GM18909 (cell line): ENCODE measurements around the gene TNFRSF11A.

ENCODE experiments used
- ATAC-seq: cut with Tn5 transposase; IDR thresholded peaks from one replicate; pipeline ENCODE4 v1.9.1; 2021; ENCODE audit warnings: mild to moderate bottlenecking; ENCODE audit not compliant: unreplicated experiment, poor library complexity

The TNFRSF11A gene

GRCh38 chr18:62324917-62325805, at the start of gene TNFRSF11A:
TNFRSF11A (plus strand) TSS chr18:62325310; CDS start chr18:62325353, 43 bp downstream.
- ATAC-seq = peak; percentile 66

DNA sequence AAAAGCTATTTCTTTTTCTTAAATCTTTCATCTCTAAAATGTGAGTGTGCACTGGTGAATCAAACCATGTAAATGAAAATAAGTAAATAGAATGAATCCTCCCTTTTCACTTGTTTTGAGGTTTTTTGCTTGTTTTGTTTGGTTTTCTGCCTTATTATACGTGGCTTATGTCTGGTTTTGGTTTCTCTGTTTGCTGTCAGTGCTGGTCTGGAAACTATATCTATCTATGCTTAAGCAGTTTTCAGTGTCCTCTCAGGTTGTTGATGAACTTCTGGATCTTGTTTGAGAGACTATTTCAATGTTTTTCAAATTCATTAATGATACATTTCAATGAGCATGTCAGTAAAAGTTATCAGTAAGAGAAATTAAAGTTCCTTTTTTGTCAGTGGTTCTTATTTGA, 48.1 kb upstream of the TNFRSF11A start:
- no peak for ATAC-seq

- ATAC-seq = no peak
Observed at GRCh38 chr18:62279561-62279960, 45.5 kb upstream of the TNFRSF11A start.

DNA sequence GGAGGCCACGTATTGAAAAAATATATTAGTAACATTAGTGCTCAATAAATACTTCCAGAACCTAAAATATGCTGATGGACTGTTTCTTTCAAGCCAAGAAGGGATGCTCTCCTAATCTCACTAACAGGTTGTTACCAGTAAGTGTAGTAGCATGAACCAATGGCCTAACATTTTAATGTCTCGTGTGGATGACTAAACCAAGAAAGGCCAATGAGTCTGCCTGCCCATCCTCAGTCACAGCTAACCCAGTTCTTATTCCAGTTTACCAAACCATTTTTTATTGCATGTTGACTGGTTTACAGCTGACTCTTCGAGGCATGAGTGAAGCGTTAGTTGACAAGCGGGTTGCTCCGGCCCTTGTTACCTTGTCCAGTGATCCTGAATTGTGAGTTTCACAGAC, 45.1 kb upstream of the TNFRSF11A start:
- ATAC-seq = no peak

DNA sequence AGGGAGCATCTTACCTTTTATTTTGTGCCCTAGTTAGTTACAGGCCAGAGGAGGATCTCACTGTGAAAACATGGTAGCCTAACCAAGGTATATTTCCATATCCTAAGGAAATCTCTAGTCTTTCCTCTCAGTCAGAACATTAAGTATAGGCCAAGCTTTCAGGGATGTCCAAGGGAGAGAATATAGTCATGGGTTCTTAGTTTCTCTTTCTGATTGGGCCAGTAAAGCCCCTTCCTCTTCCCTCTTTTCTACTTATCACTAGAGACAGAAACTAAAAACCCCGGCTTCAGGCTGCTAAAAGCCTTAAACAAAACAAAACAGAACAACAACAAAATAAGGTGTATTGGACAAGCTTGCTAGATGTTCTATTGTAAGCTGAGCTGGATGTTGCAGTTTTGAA, 44.3 kb upstream of the TNFRSF11A start:
- no peak for ATAC-seq

- no peak for ATAC-seq
Observed at GRCh38 chr18:62281684-62282083, 43.4 kb upstream of the TNFRSF11A start.

DNA sequence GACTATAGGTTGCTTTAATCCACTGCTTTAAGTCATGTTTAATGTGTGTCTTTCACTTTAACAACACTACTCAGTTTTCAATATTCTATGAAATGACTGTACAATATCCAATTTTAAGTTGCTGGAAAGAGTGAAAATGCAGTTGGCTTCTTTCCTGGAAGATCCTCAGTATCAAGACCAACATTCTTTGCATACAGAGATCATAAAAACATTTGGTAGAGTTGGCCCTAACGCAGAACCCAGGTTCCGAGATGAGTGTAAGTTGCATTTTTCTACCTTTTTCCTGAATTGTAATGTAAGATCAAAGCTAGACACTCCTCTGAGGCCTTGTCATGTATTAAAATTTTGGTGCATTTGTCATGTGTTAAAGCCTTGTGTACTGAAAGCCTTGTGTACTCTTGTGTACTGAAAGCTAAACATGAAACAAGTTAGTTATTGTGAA, 42.9 kb upstream of the TNFRSF11A start:
- ATAC-seq = no peak

DNA sequence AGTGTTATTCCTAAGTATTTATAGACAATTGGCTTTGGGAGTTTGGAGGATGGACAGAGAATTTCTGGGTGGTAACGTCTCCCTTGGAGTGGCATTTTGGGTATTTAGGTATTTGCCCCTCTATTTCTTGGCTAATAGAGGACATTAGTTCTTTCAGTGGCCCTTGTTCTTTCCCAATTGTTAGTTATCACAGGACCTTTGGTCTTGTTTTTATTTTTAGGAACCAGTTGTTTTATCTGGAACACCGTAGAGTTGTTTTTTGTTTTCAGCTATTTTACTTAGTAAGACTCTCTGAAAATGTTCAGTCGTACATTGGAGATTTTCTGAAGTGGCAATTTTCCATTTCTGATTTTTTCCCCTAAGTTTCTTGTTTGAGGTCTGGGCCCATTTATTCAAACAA, 40.5 kb upstream of the TNFRSF11A start:
- no peak for ATAC-seq

- ATAC-seq = no peak
Observed at GRCh38 chr18:62285281-62285680, 39.8 kb upstream of the TNFRSF11A start.

DNA sequence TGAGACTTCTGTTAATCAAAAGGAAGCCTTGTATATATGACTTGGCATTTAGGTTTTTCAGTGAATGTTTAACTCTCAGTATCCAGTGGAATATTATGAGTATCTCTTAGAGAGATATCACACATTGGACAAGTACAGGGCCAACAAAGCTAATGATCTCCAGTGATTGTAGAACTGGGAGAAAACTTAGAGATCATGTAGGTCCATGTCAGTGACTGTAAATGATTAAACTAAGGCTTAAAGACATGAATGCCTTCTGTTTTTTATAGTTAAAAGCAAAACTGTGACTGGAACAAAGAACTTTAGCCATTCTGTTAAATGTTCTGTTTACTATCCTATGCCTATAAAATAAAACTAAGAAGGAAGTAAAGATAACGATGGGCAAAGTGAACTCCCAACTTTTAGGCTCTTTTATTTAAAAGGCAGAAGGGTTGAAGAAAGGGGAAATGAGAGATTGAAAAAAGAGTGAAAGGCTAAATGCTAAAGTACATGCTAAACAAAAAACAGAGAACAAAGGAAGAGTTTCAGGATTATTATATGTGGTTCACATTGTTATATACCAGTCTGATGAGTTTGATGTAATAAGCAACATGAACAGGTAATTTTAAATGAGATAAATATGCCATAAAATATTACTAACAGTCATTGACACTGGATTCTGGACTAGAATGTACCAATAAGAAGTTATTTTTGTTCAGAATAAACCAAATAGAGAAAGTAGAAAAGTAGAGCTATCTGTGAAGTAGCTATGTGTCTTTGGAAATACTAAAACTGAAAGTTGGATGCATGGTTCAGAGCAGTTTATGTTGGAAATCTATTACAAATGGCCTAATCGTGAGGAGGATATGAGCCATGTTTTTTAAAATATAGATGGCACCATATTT, 37.1 kb upstream of the TNFRSF11A start:
- peak; percentile 53 for ATAC-seq

- ATAC-seq = peak; percentile 74
Observed at GRCh38 chr18:62288665-62289008, 36.5 kb upstream of the TNFRSF11A start.

- peak; percentile 58 for ATAC-seq
Observed at GRCh38 chr18:62289047-62289446, 36.1 kb upstream of the TNFRSF11A start.

DNA sequence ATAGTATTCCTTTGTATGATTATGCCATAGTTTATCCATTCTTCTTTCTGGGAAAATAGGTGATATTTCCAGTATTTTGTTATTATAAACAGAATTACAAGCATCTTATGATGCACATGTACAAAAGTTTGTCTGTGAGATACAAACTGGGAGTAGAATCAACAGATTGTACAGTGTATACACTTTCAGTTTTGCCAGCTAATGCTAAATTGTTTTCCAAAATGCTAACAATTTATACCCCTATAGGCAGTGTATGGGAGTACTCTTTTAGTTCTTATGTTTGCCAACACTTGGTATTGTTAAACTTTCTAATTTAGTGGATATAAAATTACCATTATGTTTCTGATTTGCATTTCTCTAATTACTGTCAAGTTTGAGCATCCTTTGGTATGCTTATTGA, 31.0 kb upstream of the TNFRSF11A start:
- ATAC-seq = no peak

GRCh38 chr18:62300359-62300963, 24.6 kb upstream of the TNFRSF11A start:
- no peak for ATAC-seq

GRCh38 chr18:62301322-62301721, 23.8 kb upstream of the TNFRSF11A start:
- ATAC-seq = no peak

DNA sequence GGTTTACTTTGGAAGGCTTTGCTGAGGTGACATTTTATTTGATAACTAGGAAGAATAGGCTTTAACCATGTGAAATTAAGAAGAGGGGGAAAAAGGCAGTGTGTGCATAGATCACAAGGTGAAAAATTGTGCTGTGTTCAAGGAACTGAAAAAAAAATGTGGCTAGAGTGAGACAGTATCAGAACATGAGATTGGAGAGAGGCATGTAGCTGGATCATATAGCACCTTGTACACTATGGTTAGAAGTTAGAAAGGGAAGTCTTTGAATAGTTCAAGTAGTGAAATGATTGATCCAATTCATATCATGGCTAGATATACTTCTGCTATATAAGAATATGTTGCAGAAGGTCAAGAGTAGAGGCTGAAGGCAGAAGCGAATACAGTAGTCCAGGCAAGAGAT, 12.3 kb upstream of the TNFRSF11A start:
- ATAC-seq = no peak

GRCh38 chr18:62318228-62319180, 6.6 kb upstream of the TNFRSF11A start:
- ATAC-seq = no peak

GRCh38 chr18:62321201-62321600, 3.9 kb upstream of the TNFRSF11A start:
- ATAC-seq = no peak

DNA sequence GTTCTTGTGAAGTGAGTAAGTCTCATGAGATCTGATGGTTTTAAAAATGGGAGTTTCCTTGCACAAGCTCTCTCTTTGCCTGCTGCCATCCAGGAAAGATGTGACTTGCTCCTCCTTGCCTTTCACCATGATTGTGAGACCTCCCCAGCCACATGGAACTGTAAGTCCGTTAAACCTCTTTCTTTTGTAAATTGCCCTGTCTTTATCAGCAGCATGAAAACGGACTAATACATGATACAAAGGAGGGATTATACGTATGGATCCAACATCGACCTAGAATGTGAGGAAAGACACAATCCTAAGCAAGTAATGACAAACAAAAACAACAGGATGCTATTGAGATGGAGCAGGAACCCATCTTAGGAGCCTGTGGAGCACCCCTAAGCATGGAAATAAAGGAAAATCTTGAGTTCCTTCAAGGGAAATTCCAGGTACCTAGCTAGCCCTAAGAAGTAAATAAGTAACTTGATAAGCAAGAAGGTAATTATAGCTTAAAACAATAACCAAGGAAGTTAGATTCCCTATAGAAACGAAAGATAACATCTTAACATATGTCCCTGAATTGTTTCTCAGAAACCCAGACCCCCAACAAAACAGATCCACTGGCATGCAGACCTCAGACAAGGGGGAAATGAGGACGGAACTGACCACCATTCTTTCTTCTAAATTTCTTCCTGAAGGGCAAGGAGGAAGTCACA, 1.5 kb upstream of the TNFRSF11A start:
- ATAC-seq = no peak
